Gastrocnemius medialis (tissue), 4 donors: ENCODE measurements around the gene SAYSD1. TPM values are rescaled to one million over a fixed set of nuclear protein-coding genes. Genes with fewer than 3 reads are reported as not detected.

Experiments
- ATAC-seq, 2 donors: fragments of 150-250 bp; one replicate each; pipeline ENCODE4 v1.9.1; 2016
- DNase-seq, 2 donors: peaks; one replicate each; pipeline ENCODE4 v3.0.0-alpha.2; 2019
- H3K27ac ChIP-seq, 4 donors: fragments of 200-600 bp; sonication (generic); 1 replicate in 1 of 4; 2 replicates in 3 of 4; pipeline ENCODE4 v1.5.1; 2016 to 2018; ENCODE audit warnings: mild to moderate bottlenecking in 2 of 4, moderate library complexity in 1 of 4
- H3K27me3 ChIP-seq, 3 donors: fragments of 200-600 bp; sonication (generic) in 2 of 3; 1 replicate in 1 of 3; 2 replicates in 2 of 3; pipeline versions ENCODE4 v1.5.1 to v1.6.0; 2016 to 2019; ENCODE audit warnings: mild to moderate bottlenecking in 1 of 3, moderate library complexity in 1 of 3
- H3K36me3 ChIP-seq, 2 donors: fragments of 200-600 bp; sonication (generic) in 1 of 2; one replicate each; pipeline ENCODE4 v1.5.1; 2017 to 2018
- H3K4me1 ChIP-seq, 2 donors: fragments of 200-600 bp; sonication (generic) in 1 of 2; one replicate each; pipeline ENCODE4 v1.5.1; 2016 to 2017; ENCODE audit warnings: mild to moderate bottlenecking in 2 of 2
- H3K4me3 ChIP-seq, 4 donors: fragments of 200-600 bp; sonication (generic) in 3 of 4; 1 replicate in 1 of 4; 2 replicates in 3 of 4; pipeline ENCODE4 v1.5.1; 2016 to 2019; ENCODE audit warnings: mild to moderate bottlenecking in 2 of 4
- H3K9me3 ChIP-seq, 3 donors: fragments of 200-600 bp; sonication (generic) in 2 of 3; 1 replicate in 1 of 3; 2 replicates in 2 of 3; pipeline ENCODE4 v1.5.1; 2016 to 2019
- CTCF ChIP-seq, 5 experiments: fragments of 450-650 bp in 3 of 5; fragments of 200-600 bp in 2 of 5; sonication (generic) in 2 of 5; IDR thresholded peaks in 4 of 5; conservative IDR thresholded peaks in 1 of 5; 1 replicate in 4 of 5; 2 replicates in 1 of 5; pipeline ENCODE4 v1.5.1; 2016 to 2019; ENCODE audit warnings: antibody characterized with exemption in 5 of 5, mild to moderate bottlenecking in 3 of 5, moderate library complexity in 3 of 5
- POLR2A ChIP-seq, 2 donors: fragments of 450-650 bp; IDR thresholded peaks; one replicate each; pipeline ENCODE4 v1.6.1; 2017; ENCODE audit warnings: antibody characterized with exemption in 2 of 2, mild to moderate bottlenecking in 2 of 2, moderate library complexity in 2 of 2
- in situ Hi-C, 4 donors: fragments of 200-750 bp; cut with MboI; loops; one replicate each; pipeline versions ENCODE4 v1.15.0 to v1.8.0; 2017; ENCODE audit warnings: low sequenced_read_pairs in 4 of 4
- intact Hi-C: fragments of 100-400 bp; cut with DNase I; formaldehyde crosslinking; loops from one replicate; pipeline ENCODE4 v1.15.1; 2023; ENCODE audit warnings: low total_unique reads
- total RNA-seq, 4 donors: library from RNA; depleted of rRNA; stranded (reverse); fragments of >200 nt; gene quantifications; one replicate each; pipeline versions ENCODE4 v1.1.0 to v1.2.3, GENCODE V29; 2016

The SAYSD1 gene
- total RNA-seq, 4 donors from 2014 or later, result 6.4 to 12.9 (median 10.4) TPM

- Histone ChIP-seq H3K9me3 (no peaks in the 10 kb centered on the region), H3K36me3 (peaks cover 0 to 32% of the 10 kb centered on the region in 2 donors), H3K27ac (no peak overlapping the region), H3K4me1 (no peaks in the 10 kb centered on the region), H3K4me3 (no peak overlapping the region), H3K27me3 (no peaks in the 10 kb centered on the region)
- ATAC-seq, result no peak
- intact Hi-C loops (no loop called here), in situ Hi-C loops (no loop called here)
- no peak for DNase-seq
- TF ChIP-seq CTCF (IDR thresholded peaks at IDR 0.05 in 4 of 5, conservative IDR thresholded peaks at IDR 0.05 in 1 of 5) (no peak), POLR2A (IDR thresholded peaks at IDR 0.05) (no peak)
Measured at GRCh38 chr6:39107641-39108040, 7.3 kb downstream of the SAYSD1 start.

DNA sequence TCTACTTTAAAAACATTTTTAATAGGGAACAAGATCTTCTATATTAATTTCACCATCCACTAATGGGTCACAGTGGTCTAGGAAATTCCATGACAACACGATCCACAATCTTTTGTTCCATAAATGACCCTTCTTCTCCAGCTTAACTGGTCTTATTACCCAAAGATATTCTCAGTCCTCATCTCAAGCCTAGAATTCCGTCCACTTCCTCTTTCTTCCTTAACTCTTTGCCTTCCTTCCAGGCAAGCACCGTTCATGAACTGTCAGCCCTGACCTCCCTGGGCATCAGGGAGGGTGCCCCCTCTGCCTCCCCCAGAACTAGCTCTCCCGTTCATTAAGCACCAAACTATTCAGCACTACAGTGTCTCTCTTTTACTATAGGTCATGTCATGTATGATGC, 8.0 kb downstream of the SAYSD1 start:
- Histone ChIP-seq H3K36me3 (peaks cover 0 to 32% of the 10 kb centered on the region in 2 donors), H3K27me3 (no peaks in the 10 kb centered on the region), H3K9me3 (no peaks in the 10 kb centered on the region), H3K4me1 (no peaks in the 10 kb centered on the region), H3K4me3 (no peak overlapping the region), H3K27ac (no peak overlapping the region)
- in situ Hi-C loops, result no loop called here
- TF ChIP-seq CTCF (IDR thresholded peaks at IDR 0.05 in 4 of 5, conservative IDR thresholded peaks at IDR 0.05 in 1 of 5) (no peak), POLR2A (IDR thresholded peaks at IDR 0.05) (no peak)
- intact Hi-C loops, result no loop called here
- DNase-seq (no peak), ATAC-seq (no peak)

DNA sequence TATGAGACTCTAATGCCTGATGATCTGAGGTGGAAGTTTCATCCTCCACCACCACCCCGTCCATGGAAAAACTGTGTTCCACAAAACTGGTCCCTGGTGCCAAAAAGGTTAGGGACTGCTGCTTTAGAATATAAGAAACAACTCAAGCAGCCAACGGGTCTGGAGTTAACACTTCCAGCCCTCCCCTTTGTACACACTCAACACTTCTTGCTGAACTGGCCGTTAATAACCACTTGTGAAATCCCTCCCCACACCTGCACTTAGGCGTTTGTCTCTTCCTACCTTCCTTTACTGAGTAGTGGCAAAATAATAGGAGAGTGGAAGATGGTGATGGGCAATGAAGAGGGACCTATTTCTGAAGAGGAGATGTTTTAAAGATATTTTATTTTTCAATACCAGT, 10.5 kb downstream of the SAYSD1 start:
- Histone ChIP-seq H3K36me3 (peaks cover 0 to 23% of the 10 kb centered on the region in 2 donors), H3K9me3 (no peaks in the 10 kb centered on the region), H3K4me3 (no peak overlapping the region), H3K27me3 (no peaks in the 10 kb centered on the region), H3K27ac (no peak overlapping the region), H3K4me1 (no peaks in the 10 kb centered on the region)
- intact Hi-C loops (no loop called here), in situ Hi-C loops (no loop called here)
- no peak for ATAC-seq
- DNase-seq, result no peak
- TF ChIP-seq CTCF (IDR thresholded peaks at IDR 0.05 in 4 of 5, conservative IDR thresholded peaks at IDR 0.05 in 1 of 5) (no peak), POLR2A (IDR thresholded peaks at IDR 0.05) (no peak)

DNA sequence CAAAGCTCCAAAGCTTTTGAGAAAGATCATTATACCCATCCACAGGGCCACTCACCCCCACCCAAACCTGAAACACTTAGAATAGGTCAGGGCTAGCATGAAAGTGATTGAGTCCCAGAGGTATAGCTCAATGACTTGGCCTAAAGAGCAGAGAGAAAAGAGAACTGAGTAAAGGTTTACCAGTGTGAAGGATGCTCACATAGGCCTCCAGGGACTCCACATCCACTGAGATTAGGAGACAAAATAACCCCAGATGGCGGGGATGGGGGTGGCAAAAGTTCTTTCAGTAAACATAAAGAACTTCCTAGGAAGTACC, 12.2 kb downstream of the SAYSD1 start:
- H3K4me3 ChIP-seq, result no peak overlapping the region
- no peaks in the 10 kb centered on the region for H3K4me1 ChIP-seq
- no peak overlapping the region for H3K27ac ChIP-seq
- no peaks in the 10 kb centered on the region for H3K27me3 ChIP-seq
- no peak for DNase-seq
- no peak for ATAC-seq
- TF ChIP-seq POLR2A (IDR thresholded peaks at IDR 0.05), result no peak
- TF ChIP-seq CTCF (IDR thresholded peaks at IDR 0.05 in 4 of 5, conservative IDR thresholded peaks at IDR 0.05 in 1 of 5), result no peak
- intact Hi-C loops, result no loop called here
- no peaks in the 10 kb centered on the region for H3K9me3 ChIP-seq
- peaks cover 0 to 9% of the 10 kb centered on the region in 2 donors for H3K36me3 ChIP-seq
- in situ Hi-C loops, result no loop called here

DNA sequence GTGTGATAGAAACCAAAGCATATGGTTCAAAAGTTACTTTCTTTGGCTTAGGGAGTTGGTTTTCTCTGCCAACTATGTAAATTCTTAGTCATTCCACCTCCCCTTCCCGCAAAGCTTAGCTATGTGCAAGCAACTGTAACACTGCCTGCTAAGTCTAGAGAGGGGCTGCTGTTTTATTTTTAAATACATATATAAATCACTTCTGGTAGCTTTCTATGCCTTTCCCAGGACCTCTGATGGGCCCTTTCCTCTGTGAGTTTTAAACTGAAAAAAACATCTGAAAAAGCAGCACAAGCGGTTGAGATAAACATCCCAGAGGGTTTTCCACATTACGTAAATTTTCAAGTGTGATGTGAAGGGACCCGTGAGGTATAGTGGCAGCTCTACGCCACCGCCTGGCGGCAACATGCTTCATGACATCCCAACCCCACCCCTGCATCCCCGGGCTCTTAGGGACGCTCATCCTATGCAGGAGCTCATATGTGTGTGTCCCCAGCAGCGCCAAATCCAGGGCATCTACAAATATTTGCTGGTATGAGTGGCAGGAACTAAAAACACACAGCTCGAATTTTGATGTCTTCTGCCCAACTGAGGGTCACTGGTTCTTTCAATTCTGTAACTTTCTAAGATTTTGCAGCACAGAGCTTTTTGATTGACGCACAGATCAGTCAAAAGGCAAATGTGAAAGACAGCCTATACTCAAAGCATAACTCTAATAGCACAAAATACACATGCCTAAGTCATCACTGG, 12.7 kb downstream of the SAYSD1 start:
- Histone ChIP-seq H3K27ac (no peak overlapping the region), H3K36me3 (peaks cover 0 to 9% of the 10 kb centered on the region in 2 donors), H3K9me3 (no peaks in the 10 kb centered on the region), H3K4me1 (no peaks in the 10 kb centered on the region), H3K4me3 (no peak overlapping the region), H3K27me3 (no peaks in the 10 kb centered on the region)
- intact Hi-C loops (no loop called here), in situ Hi-C loops (no loop called here)
- no peak for TF ChIP-seq POLR2A (IDR thresholded peaks at IDR 0.05)
- TF ChIP-seq CTCF (IDR thresholded peaks at IDR 0.05 in 4 of 5, conservative IDR thresholded peaks at IDR 0.05 in 1 of 5), result no peak
- ATAC-seq (no peak), DNase-seq (no peak)
